ENCODE data around the gene CASP5.

DNA sequence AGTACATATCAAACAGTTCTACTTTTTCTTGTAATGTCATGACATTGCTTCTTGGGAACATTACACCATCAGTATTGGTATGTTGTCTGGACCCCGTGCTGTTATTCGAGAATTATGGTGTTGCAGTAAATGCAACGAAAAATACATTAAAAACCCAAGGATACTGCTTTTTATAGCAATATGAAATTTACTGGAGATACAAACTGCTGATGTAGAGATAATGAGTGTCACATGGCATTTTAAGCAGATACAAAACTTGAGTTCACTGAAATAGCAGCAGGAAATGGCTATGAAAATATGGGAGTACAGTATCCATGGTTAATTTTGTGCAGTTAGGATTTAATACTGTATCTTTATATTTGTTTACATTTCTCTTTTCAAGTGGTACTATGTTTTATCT, 29.5 kb upstream of the CASP5 start:
- TF ChIP-seq, protein P1, sequence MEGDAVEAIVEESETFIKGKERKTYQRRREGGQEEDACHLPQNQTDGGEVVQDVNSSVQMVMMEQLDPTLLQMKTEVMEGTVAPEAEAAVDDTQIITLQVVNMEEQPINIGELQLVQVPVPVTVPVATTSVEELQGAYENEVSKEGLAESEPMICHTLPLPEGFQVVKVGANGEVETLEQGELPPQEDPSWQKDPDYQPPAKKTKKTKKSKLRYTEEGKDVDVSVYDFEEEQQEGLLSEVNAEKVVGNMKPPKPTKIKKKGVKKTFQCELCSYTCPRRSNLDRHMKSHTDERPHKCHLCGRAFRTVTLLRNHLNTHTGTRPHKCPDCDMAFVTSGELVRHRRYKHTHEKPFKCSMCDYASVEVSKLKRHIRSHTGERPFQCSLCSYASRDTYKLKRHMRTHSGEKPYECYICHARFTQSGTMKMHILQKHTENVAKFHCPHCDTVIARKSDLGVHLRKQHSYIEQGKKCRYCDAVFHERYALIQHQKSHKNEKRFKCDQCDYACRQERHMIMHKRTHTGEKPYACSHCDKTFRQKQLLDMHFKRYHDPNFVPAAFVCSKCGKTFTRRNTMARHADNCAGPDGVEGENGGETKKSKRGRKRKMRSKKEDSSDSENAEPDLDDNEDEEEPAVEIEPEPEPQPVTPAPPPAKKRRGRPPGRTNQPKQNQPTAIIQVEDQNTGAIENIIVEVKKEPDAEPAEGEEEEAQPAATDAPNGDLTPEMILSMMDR (IDR thresholded peaks at IDR 0.05; ENCODE audit: poor library complexity) = no peak
- no peak for TF ChIP-seq EZH2 (IDR thresholded peaks at IDR 0.05; ENCODE audit: borderline replicate concordance)

All from hepatocyte (in vitro differentiated cells).